Endodermal cell (in vitro differentiated cells): Measurements from ENCODE around the gene PSMB5. TPM values are rescaled to one million over a fixed set of nuclear protein-coding genes. Genes with fewer than 3 reads are reported as not detected.

Source experiments
- DNase-seq: peaks from one replicate; pipeline ENCODE4 v3.0.0-alpha.2; 2017
- H3K27ac ChIP-seq: 2 replicates; pipeline ENCODE4 v1.5.1; 2013; ENCODE audit warnings: mild to moderate bottlenecking, low read depth, low read length, moderate library complexity
- H3K27me3 ChIP-seq: 2 replicates; pipeline ENCODE4 v1.6.1; 2013; ENCODE audit warnings: mild to moderate bottlenecking, low read length, moderate library complexity; ENCODE audit not compliant: insufficient read depth, control insufficient read depth, poor library complexity, severe bottlenecking
- H3K36me3 ChIP-seq: 2 replicates; pipeline ENCODE4 v1.7.0; 2013; ENCODE audit warnings: mild to moderate bottlenecking, low read length, moderate library complexity; ENCODE audit not compliant: control insufficient read depth, insufficient read depth
- H3K4me1 ChIP-seq: one replicate; pipeline ENCODE4 v1.7.0; 2013; ENCODE audit warnings: low read length; ENCODE audit not compliant: control insufficient read depth, insufficient read depth
- H3K4me3 ChIP-seq: 2 replicates; pipeline ENCODE4 v1.5.1; 2013; ENCODE audit warnings: mild to moderate bottlenecking, low read length, moderate library complexity
- H3K9ac ChIP-seq: 2 replicates; pipeline ENCODE4 v1.6.1; 2013; ENCODE audit warnings: mild to moderate bottlenecking, low read length, moderate library complexity; ENCODE audit not compliant: poor library complexity, severe bottlenecking; ENCODE audit errors: extremely low read depth
- H3K9me3 ChIP-seq: 2 replicates; pipeline ENCODE4 v1.6.1; 2013; ENCODE audit warnings: mild to moderate bottlenecking, low read length, moderate library complexity; ENCODE audit not compliant: control insufficient read depth
- H3K27ac Mint-ChIP-seq: 2 replicates; pipeline ENCODE4 v1.8.0; 2020; ENCODE audit warnings: mixed read lengths
- H3K27me3 Mint-ChIP-seq: 2 replicates; pipeline ENCODE4 v1.8.0; 2021; ENCODE audit warnings: mild to moderate bottlenecking, mixed read lengths; ENCODE audit not compliant: insufficient read depth
- H3K36me3 Mint-ChIP-seq: 2 replicates; pipeline ENCODE4 v1.8.0; 2020; ENCODE audit warnings: low read depth, mixed read lengths
- H3K4me1 Mint-ChIP-seq: 2 replicates; pipeline ENCODE4 v1.8.0; 2020; ENCODE audit warnings: mixed read lengths
- H3K4me3 Mint-ChIP-seq: 2 replicates; pipeline ENCODE4 v1.8.0; 2020; ENCODE audit warnings: mild to moderate bottlenecking, moderate library complexity, mixed read lengths
- H3K9me3 Mint-ChIP-seq: 2 replicates; pipeline ENCODE4 v1.8.0; 2020; ENCODE audit warnings: mild to moderate bottlenecking, mixed read lengths
- CTCF ChIP-seq: fragments of 200-600 bp; sonication (generic); conservative IDR thresholded peaks from 2 replicates; pipeline ENCODE4 v1.5.0; 2021; ENCODE audit warnings: antibody characterized with exemption, mild to moderate bottlenecking
- WGBS, 2 experiments: methylation state at CpG; one replicate each; pipeline versions ENCODE4 v1.1.5 to v1.1.7; 2013; ENCODE audit warnings: missing lambda C conversion rate in 2 of 2, mixed read lengths in 1 of 2; ENCODE audit not compliant: insufficient coverage in 1 of 2, insufficient read length in 1 of 2; 5-methylcytosine and 5-hydroxymethylcytosine counted together
- total RNA-seq, 2 donors: library from RNA; stranded (reverse); fragmentation: NEBNext Ultra II Directional in 1 of 2; extraction: Animal tissue kit (Norgen Biotek cat#: 25700) in 1 of 2; gene quantifications; 2 replicates in 1 of 2; 3 replicates in 1 of 2; pipeline ENCODE4 v1.2.1, GENCODE V29; 2021

The PSMB5 gene
- total RNA-seq, 2 donors from 2014 or later: 227 to 257 TPM

- no peak overlapping the region for H3K27ac ChIP-seq
Observed at GRCh38 chr14:23058654-23059504, 24.2 kb upstream of the PSMB5 start.

GRCh38 chr14:23057757-23058653 is 23.3 kb upstream of the PSMB5 start:
- TF ChIP-seq CTCF: peak; percentile 98
- peak overlapping the region; percentile 90 for H3K27ac ChIP-seq
- H3K36me3 Mint-ChIP-seq: peaks cover 41% of the 10 kb centered on the region
- H3K4me3 ChIP-seq: peak overlapping the region; percentile 77
- no peaks in the 10 kb centered on the region for H3K9me3 ChIP-seq
- peak overlapping the region; percentile 38 for H3K9ac ChIP-seq
- H3K4me1 ChIP-seq: no peaks in the 10 kb centered on the region
- WGBS, 2 experiments: 1 to 3% methylated on average over 32 to 51 of the region's 51 CpGs
- peak; percentile 98 for DNase-seq
- no peaks in the 10 kb centered on the region for H3K27me3 ChIP-seq
- H3K36me3 ChIP-seq: peaks cover 47% of the 10 kb centered on the region
- no peaks in the 10 kb centered on the region for H3K27me3 Mint-ChIP-seq
- peak overlapping the region; percentile 73 for H3K4me3 Mint-ChIP-seq
- peak overlapping the region; percentile 91 for H3K27ac Mint-ChIP-seq
- H3K4me1 Mint-ChIP-seq: peaks cover 9% of the 10 kb centered on the region
- H3K9me3 Mint-ChIP-seq: no peaks in the 10 kb centered on the region

More at GRCh38 chr14:23058654-23059504, 24.2 kb upstream of the PSMB5 start:
- Mint-ChIP-seq H3K4me1 (peaks cover 10% of the 10 kb centered on the region), H3K9me3 (no peaks in the 10 kb centered on the region), H3K27ac (no peak overlapping the region), H3K4me3 (no peak overlapping the region), H3K36me3 (peaks cover 45% of the 10 kb centered on the region), H3K27me3 (no peaks in the 10 kb centered on the region)
- H3K4me3 ChIP-seq: no peak overlapping the region
- peaks cover 51% of the 10 kb centered on the region for H3K36me3 ChIP-seq
- TF ChIP-seq CTCF: no peak
- H3K9me3 ChIP-seq: no peaks in the 10 kb centered on the region
- no peaks in the 10 kb centered on the region for H3K27me3 ChIP-seq
- no peaks in the 10 kb centered on the region for H3K4me1 ChIP-seq
- no peak overlapping the region for H3K9ac ChIP-seq
- 93 to 95% methylated on average over 27 to 32 of the region's 32 CpGs for WGBS, 2 experiments
- no peak for DNase-seq

DNA sequence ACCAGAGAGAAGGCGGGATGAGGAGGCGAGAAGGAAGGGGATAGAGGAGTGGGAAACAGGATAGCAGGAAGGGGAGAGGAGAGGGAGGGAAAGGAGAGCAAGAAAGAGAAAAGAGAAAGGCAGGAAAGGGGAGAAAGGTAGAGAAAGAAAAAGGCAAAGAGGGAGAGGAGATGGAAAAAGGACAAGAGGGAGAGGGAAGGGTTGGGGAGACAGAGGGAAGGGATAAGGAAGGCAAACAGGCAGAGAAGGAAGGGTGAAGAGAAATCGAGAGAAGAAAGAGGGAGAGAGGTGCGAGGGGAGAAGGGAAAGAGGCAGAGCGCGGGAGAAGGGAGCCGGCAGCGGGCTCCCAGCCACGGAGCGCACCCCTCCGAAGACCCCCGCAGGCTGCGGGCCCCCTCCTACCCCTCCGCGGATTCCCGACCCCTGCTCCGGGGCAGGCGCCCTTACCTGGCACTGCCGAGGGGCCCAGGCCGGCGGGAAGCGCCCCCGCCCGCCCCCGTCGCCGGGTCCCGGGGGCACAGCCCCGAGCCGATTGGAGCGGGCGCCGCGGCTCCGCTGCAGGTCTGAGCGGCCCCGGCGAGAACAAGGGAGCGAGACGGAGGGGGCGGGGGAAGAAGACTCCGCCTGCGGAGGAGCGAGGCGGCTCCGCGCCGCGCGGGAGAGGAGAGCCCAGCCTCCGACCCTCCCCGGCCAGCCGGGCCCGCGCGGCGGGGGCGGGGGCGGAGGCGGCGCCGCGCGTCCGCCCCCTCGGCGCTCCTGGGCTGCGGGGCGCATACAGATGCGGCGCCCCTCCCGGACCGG is 22.5 kb upstream of the PSMB5 start, which contains the start of gene CDH24:
Gene CDH24, minus strand, starts transcription at position 565 of the 801 bp plus-strand sequence. CDS start 1,787 bp downstream, outside the sequence.
- no peaks in the 10 kb centered on the region for H3K27me3 Mint-ChIP-seq
- peak within 1 kb of the TSS; percentile 91 for H3K27ac Mint-ChIP-seq
- Histone ChIP-seq H3K9me3 (no peaks in the 10 kb centered on the region), H3K36me3 (peaks cover 43% of the 10 kb centered on the region), H3K27ac (peak within 1 kb of the TSS; percentile 90), H3K9ac (peak within 1 kb of the TSS; percentile 38), H3K4me3 (peak within 1 kb of the TSS; percentile 84), H3K27me3 (no peaks in the 10 kb centered on the region), H3K4me1 (no peaks in the 10 kb centered on the region)
- H3K4me3 Mint-ChIP-seq: peak within 1 kb of the TSS; percentile 73
- 1% methylated on average over 24 to 73 of the region's 73 CpGs for WGBS, 2 experiments
- peak; percentile 89 for DNase-seq
- no peak for TF ChIP-seq CTCF
- H3K36me3 Mint-ChIP-seq: peaks cover 38% of the 10 kb centered on the region
- H3K9me3 Mint-ChIP-seq: no peaks in the 10 kb centered on the region
- H3K4me1 Mint-ChIP-seq: peaks cover 14% of the 10 kb centered on the region
